ENCODE results near the gene NXT1. TPM values are rescaled to one million over a fixed set of nuclear protein-coding genes. Genes with fewer than 3 reads are reported as not detected.
"Not testable (repeated sequence)": the region's sequence is repeated elsewhere in the genome, so short reads cannot be mapped to it uniquely, and the experiment has no call there.

The NXT1 gene
- polyA plus RNA-seq, 4 donors: 17.1 to 23.8 (median 22.0) TPM

GRCh38 chr20:23327617-23328333 lies 22.8 kb upstream of the NXT1 start:
- DNase-seq (ENCODE audit: low read depth in 4 of 4, low spot score in 3 of 4): no peak

- no peak for DNase-seq (ENCODE audit: low read depth in 4 of 4, low spot score in 3 of 4)
Observed at GRCh38 chr20:23331450-23332350, 18.9 kb upstream of the NXT1 start.

DNA sequence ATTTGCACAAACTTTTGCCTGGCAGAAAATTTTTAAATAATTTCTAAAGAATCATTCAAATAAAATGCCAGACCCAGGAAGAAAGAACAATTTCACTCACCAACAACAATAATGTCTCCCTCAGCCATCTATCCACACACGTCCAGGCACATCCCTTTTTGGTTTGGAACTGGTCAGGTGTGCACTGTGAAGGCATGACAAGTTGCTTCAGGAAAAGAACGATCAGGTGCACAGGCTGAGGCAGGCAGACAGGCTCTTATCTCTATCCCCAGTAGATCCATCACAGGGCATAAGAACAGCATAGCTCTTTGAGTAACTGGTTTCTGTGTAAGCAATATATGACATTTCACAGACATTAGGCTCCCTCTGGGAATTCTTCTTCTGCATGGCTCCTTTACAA lies 18.1 kb upstream of the NXT1 start:
- no peak for DNase-seq (ENCODE audit: low read depth in 4 of 4, low spot score in 3 of 4)

GRCh38 chr20:23334111-23334510 lies 16.5 kb upstream of the NXT1 start:
- DNase-seq (ENCODE audit: low read depth in 4 of 4, low spot score in 3 of 4): no peak

DNA sequence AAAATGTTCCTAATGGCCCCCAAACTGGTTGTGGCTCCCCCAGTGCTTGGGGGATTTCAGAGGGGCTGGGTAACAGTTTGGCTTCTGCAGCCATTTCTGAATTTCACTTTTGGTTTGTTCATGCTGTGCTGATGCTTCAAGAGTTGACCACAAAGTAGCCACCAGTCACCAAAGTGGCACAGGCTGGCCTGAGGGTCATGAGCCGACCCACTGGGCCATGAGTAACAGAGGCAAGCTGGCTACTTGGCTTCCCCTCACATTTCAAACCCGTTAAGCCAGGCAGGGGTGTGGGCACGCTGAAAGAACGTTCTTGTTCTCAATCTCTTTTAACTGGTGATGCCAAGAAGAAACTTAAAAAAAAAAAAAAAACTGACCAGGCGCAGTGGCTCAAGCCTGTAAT lies 15.1 kb upstream of the NXT1 start:
- DNase-seq (ENCODE audit: low read depth in 4 of 4, low spot score in 3 of 4): no peak

DNA sequence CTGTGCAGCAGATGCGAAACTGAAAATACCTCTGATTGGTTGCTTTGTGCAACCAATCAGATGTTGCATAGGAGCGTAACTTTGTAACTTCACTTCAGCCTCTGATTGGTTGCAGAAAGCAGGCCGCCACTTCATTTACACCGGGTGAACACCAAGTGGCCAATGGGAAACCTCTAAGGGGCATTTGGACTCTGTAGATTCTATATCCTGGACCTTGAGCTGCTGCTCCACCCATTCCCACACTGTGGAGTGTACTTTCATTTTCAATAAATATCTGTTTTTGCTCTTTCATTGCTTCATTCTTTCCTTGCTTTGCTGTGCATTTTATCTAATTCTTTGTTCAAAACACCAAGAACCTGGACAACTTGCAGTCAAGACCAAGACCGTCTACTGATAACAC lies 14.1 kb upstream of the NXT1 start:
- no peak for DNase-seq (ENCODE audit: low read depth in 4 of 4, low spot score in 3 of 4)

DNA sequence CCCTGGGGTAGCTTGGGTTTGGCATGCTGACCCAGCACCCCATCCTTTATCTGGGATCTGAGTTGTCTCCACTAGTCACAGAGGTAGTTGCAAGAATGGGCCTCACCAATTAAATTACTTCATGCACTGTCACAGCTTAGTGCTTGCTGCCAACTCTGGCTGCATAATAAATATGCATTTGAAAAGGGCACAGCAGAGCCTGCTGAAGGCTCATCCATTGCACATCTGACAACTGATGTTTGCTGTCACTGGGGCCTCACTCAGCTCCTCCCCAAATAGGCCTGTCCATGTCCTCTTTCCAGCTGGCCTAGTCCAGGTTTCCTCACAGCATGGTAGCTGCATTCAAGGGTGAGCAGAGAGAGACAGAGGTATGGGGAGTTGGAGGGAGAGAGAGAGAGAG lies 13.3 kb upstream of the NXT1 start:
- DNase-seq (ENCODE audit: low read depth in 4 of 4, low spot score in 3 of 4): no peak

DNA sequence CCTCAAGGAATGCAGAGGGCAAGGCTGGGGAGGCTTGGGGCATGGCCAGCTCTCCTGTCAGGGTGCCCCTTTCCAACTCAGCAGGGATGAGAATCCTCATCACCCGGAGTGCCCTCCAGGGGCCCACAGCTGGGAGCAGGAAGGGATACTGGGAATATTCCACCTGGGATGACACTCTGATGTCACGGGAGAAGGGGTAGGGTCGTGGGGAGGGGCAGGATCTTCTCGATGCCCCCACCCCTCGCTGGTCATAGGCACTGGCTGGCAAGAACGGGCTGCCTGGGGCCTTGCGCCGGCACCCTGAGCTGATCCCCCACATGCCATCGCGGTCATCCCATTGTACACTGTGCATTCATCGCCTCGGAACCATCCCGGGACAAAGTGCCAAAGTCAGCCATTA lies 10.6 kb upstream of the NXT1 start:
- DNase-seq (ENCODE audit: low read depth in 4 of 4, low spot score in 3 of 4): no peak

DNA sequence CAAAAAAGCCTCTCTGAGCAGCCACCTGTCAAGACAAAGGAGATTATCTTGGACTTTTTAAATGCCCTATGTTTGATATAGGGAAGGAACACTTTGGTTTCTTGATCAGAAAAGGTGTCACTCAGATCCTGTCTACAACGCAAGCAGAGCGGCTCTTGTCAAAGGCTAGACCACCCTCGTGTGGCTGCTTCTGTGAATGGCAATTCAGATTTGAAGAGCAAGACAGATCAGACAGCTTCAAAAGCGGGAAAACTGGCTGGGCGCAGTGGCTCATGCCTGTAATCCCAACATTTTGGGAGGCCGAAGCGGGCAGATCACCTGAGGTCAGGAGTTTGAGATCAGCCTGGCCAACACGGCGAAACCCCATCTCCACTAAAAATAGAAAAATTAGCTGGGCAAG lies 10.1 kb upstream of the NXT1 start:
- DNase-seq (ENCODE audit: low read depth in 4 of 4, low spot score in 3 of 4): peak in 1 of 4 donors; percentile 31

DNA sequence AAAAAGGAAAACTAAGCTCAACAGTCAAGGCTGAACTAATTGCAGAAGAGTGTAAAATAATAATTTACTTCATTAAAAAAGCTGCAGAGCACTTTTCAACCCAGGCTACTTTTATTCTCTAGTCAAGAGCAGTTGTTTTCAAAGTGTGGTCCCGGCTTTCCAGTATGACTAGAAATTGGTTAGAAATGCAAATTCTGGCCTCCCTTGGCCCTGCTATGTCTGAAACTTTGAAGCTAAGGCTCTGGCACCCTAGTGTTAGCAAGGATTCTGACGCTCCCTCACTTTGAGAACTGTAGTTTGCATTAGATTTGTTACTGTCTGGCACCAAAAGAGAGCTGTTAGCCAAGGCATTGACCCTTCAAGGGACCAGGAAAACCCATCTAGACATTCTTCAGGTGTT lies 9.5 kb upstream of the NXT1 start:
- no peak for DNase-seq (ENCODE audit: low read depth in 4 of 4, low spot score in 3 of 4)

GRCh38 chr20:23343590-23343989 lies 7.0 kb upstream of the NXT1 start:
- no peak for DNase-seq (ENCODE audit: low read depth in 4 of 4, low spot score in 3 of 4)

DNA sequence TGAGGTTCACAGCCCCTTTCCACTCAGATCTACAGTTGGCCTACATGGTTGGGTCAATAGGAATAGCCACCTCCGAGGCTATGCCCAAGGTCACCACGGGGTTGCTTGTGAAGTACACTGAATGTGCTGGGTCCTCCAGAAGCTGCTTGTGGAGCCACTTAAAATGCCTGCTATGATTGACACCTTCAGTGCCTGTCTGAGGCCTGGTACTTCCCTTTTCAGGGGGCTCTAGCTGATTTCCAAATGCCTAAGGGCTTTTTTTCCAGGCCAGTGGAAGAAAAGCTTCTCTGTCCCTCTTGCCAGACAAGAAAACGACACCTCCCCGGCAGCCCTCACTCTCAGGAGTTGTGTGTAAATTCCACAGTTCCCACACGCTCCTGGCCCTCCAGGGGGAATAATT lies 6.3 kb upstream of the NXT1 start:
- no peak for DNase-seq (ENCODE audit: low read depth in 4 of 4, low spot score in 3 of 4)

GRCh38 chr20:23346002-23346401 lies 4.6 kb upstream of the NXT1 start:
- DNase-seq (ENCODE audit: low read depth in 4 of 4, low spot score in 3 of 4): no peak

DNA sequence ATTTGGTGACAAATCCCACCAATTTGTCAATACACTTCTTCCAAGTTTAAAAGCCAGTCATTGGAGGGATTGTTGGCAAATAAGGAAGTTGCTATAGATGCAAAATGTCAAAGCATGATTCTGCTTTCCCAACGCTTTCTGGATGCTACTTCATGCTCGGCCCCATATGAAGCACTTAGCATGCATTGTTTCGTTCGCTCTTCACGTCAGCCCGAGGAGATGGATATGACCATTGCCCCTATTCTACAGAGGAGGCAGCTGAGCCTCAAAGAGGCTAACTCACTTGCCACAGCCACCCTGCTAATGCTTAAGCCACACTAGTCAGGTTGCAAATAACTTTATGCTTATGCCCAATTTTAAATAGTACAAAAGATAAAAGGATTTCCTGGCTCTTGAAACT lies 2.8 kb upstream of the NXT1 start:
- no peak for DNase-seq (ENCODE audit: low read depth in 4 of 4, low spot score in 3 of 4)

DNA sequence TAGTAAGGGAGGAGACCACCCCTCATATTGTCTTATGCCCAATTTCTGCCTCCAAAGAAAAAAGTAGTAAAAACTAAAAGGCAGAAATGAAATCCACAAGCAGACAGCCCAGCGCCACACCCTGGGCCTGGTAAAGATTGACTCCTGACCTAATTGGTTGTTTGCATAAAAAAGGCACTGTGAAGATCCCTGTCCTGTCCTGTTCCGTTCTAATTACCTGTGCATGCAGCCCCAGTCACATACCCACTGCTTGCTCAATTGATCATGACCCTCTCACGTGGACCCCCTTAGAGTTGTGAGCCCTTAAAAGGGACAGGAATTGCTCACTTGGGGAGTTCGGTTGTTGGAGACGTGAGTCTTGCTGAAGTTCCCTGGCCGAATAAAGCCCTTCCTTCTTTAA lies 2.1 kb upstream of the NXT1 start:
- DNase-seq (ENCODE audit: low read depth in 4 of 4, low spot score in 3 of 4): not testable (repeated sequence)

GRCh38 chr20:23349338-23350195 lies 1.0 kb upstream of the NXT1 start:
- peak in 3 of 4 donors; percentile 52 to 84 (median 71) for DNase-seq (ENCODE audit: low read depth in 4 of 4, low spot score in 3 of 4)

DNA sequence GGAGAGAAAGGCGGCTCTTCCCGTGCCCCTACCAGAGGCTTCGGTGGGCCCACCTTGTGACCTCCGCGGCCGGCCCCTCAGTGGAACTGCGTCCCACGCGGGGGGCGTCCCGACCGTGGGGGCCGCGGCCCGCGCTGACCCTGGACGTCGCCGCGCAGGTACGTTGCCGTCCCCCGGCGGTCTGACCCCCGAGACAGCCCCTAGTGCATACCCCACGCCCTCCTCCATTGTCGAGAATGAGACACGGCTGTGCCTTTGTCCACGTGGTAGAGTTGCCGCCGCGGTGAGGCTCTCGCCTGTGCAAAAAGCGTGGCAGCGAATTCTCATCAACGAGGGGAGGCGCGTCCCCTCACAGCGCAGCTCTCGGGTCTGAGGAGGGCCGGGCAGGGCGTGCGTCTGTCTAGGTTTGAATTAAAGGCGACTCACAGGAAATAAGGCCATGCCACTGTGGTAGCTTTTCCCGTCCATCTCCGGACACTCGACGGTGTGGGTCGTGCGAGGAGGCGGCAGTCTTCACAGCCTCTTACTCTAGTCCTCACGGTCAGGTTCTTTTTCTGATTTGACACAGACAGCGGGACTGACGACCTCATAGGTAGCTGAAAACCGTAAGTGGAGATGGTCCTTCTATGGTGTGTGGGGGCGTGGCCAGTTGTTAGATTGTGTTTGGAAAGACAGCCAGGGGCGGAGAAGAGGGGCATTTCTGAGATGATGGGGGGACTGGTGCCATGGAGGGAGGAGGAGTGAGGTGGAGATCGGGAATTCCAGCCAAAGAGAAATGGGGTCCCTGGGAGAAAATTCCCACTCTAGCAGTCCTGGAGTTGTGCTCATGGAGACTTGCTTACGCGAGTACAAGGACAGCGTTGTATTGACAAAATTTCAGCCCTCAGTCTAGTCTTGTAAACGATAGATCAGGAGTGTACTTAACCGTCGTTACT lies 580 bp downstream of the NXT1 start:
- peak in 1 of 4 donors; percentile 21 for DNase-seq (ENCODE audit: low read depth in 4 of 4, low spot score in 3 of 4)

DNA sequence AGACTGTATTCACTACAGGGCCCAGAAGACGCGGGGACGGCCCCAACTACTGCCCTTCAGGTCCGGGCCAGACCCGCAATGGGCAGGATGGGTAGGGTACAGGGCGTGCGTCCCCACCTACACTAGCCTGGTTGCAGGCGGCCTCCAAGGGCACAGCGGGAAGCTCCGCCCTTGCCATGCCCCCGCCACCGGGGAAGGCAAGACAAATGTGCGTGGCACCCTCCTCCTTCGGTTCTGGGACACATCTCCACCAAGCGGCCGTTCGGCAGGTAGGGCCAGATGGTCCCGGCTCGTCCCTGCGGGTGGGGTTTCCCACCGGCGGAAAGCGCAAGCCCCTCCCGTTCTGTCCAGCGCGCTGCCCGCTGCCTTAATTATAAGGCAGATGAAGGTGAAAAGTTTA lies 5.6 kb downstream of the NXT1 start:
- DNase-seq (ENCODE audit: low read depth in 4 of 4, low spot score in 3 of 4): no peak

GRCh38 chr20:23357767-23358562 lies 7.4 kb downstream of the NXT1 start:
- peak; percentile 97 to 99 (median 98) for DNase-seq (ENCODE audit: low read depth in 4 of 4, low spot score in 3 of 4)
